HG03025 (cell line): ENCODE results near the gene GTSF1L.

Experiments
- ATAC-seq: cut with Tn5 transposase; IDR thresholded peaks from one replicate; pipeline ENCODE4 v1.9.1; 2021; ENCODE audit warnings: mild to moderate bottlenecking, moderate library complexity; ENCODE audit not compliant: unreplicated experiment, low FRiP score

GTSF1L gene

GRCh38 chr20:43746344-43747137 is 19.7 kb upstream of the GTSF1L start:
- no peak for ATAC-seq

GRCh38 chr20:43744966-43745730 is 18.3 kb upstream of the GTSF1L start:
- no peak for ATAC-seq

GRCh38 chr20:43744151-43744611 is 17.4 kb upstream of the GTSF1L start:
- ATAC-seq: no peak

GRCh38 chr20:43740642-43741041 is 13.8 kb upstream of the GTSF1L start:
- ATAC-seq: no peak

GRCh38 chr20:43739148-43739749 is 12.4 kb upstream of the GTSF1L start:
- ATAC-seq: no peak

- ATAC-seq: no peak
Measured at GRCh38 chr20:43737925-43738324, 11.1 kb upstream of the GTSF1L start.

DNA sequence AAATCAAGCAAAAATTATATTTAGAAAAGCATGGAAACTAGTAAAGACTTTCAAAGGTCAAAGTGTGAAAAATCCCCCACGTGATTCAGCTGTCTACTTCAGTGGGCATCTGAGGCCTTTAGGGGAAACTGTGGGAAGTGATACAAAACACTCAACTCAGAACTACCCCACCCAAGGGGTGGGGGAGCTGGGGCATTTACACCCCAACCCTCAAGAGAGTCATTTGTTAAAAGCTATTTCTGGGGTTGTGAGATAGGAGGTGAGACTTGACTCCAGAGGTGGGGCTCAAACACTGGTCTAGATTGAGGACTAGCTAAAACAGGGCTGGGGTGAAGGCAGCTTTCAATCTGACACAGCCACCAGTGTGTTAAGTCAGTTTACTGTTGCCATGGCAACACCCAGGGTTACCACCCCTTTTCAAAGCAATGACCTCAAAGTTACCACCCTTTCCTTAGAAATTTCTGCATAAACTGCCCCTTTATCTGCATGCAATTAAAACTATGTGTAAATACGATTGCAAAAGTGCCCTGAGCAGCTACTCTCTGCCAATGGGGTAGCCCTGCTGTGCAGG is 9.9 kb upstream of the GTSF1L start:
- no peak for ATAC-seq

- ATAC-seq: no peak
Measured at GRCh38 chr20:43731927-43732326, 5.1 kb upstream of the GTSF1L start.

DNA sequence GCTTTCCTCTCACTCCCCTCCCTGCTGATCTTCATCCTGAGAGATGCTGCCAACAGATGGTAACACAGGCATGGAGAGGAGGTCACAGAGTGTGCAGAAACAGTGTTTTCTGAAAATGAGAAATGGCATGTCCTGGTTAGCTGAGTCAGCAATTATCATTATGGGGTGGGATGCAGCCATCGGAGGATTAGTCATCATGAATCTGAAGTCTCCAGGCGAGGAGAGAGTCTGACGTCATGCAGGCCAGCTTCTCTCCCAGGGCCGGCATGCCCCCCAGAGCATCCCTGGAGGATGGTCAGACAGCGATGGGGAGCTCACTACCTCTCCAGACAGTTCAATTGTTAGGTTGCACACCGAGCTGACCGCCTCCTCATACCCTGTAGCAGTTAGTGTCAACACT is 4.7 kb upstream of the GTSF1L start:
- no peak for ATAC-seq

DNA sequence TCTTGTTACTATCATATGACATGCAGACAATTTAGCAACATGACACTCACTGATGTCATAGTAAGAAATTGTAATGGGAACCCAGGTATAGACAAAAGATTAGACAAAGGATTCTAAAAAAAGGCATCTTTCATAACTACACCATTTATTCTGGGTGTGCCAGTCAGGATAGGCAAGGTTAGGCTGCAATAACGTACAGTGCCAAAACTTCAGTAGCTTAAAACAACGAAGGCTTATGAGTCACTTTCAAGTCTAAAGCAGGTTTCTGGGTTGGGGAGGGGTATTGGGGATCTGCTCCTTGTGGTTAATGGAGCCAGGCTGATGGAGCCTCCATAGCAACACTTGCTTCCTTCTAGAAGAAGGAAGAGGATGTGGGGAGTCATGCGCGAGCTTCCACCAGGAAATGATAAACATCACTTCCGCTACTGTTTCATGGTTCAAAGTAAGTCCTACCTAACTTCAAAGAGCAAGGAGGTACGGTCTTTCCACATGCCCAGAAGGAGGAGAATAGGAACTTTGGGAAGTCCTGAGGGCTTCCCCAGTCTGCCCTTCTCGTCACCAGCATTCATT is 2.0 kb upstream of the GTSF1L start:
- ATAC-seq: no peak

DNA sequence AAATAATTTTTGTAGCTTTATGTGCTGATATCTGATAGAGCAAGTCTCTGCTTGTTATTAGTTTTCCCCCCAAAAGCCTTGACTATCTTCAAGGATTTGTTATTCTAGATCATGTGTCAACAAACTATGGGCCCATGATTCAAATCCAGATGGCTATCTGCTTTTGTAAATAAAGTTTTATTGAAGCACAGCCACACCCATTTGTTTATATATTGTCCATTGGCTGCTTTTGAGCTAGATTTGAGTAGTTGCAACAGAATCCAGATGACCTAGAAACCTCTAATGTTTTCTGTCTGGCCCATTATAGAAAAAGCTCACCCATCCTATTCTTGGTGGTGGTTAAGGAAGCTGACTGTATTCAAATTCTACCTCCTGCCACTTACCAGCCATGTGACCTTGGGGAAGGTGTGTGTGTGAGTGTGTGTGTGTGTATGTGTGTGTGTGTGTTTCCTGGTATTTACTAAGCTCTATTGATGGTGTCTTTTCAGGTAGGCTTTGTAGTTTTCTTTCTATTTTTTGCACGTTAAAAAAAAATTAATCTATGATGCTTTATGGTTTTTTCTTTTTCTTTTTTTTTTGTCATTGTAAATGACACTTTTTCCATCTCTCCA is 1.3 kb upstream of the GTSF1L start:
- no peak for ATAC-seq

GRCh38 chr20:43726333-43726732 is 469 bp downstream of the GTSF1L start:
- no peak for ATAC-seq

DNA sequence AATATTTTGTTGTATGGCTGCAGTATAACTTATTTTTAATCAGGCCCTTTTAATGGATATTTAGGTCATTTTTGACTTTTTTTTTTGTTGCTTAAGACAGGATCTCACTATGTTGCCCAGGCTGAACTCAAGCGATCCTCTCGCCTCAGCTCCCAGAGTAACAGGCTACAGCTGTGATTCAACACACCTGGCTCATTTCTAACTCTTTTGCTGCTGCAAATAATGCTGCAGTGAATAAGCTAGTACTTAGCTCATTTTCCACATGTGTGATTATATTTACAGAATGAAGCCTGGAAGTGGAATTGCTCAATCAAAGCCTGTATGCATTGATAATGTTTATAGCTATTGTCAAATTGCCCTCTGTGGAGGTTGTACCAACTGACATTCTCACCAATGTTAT is 1.1 kb downstream of the GTSF1L start:
- ATAC-seq: no peak

GRCh38 chr20:43724383-43724782 is 2.4 kb downstream of the GTSF1L start:
- no peak for ATAC-seq

DNA sequence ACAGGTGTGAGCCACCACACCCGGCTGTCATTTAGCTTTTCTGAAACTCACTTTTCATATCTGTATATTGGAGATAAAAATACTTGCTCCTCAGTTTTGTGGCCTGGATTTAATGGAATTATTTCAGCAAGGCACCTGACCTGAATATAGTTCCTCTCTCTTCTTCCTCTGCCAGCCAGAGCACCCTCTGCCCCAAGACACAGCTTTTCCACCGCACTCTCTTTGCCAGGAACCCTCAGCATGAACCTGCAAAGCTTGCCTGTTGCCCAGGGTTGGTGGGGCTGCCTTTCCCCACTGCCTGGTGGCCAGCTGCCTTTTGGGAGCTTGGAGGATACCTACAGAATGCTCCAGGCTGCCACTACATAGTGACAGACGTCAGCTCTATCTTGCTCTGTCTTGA is 3.1 kb downstream of the GTSF1L start:
- ATAC-seq: no peak

- no peak for ATAC-seq
Measured at GRCh38 chr20:43723186-43723585, 3.6 kb downstream of the GTSF1L start.

GRCh38 chr20:43722153-43722505 is 4.7 kb downstream of the GTSF1L start:
- ATAC-seq: no peak

DNA sequence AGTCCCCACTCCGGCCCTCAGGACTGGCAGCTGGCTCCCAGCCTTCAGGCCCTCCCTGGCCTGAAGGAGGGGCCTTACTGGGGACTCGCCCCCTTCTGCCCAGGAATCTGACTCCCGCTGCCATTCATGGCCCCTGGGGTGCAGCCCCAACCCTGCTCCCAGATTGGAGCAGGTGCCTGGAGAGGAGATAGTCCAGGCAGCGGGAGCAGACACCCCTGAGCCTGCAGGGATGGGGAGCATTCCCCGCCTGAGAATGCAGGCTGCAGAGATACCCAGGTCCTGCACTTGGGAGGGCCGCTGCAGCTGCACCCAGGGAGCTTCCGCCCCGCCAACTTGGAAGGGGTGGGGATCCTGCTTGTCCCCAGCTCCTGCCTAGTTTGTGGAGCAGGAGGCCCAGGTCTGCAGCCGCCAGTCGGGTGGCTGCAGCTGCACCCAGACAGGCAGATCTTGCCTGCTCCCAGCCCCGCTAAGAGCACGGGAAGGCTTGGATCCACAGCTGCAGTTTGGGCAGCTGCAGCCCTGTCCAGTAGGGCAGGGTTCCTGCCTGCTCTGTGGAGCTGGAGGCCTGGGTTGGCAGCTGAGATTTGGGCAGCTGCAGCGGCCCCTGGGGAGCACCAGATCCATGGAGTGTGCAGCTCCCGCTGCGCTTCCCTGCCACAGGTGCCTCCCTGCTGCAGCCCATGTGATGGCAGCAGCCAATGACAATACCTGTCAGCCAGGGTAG is 5.2 kb downstream of the GTSF1L start:
- no peak for ATAC-seq

DNA sequence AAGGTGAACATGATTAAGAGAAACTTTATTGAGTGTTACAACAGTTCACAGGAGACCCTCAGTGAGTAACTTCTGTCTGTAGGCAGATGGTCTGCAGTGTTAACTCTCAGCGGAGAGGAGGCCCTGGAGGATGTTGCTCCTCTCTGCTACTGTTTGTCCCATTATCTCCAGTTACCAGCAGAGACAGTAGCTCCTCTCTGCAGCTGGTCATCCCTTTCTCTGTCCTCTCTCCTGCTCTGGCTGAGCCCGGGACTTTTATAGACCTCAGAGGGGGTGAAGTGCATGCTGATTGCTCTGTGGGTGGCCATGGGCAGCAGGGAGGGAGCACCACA is 5.7 kb downstream of the GTSF1L start:
- no peak for ATAC-seq

- no peak for ATAC-seq
Measured at GRCh38 chr20:43720007-43720406, 6.8 kb downstream of the GTSF1L start.
